OCI-LY1 (cell line): ENCODE measurements around the gene EML1.

ENCODE experiments used
- EZH2 ChIP-seq: fragments of 200-600 bp; sonication (generic), shearing (Covaris generic); IDR thresholded peaks from 2 replicates; pipeline ENCODE4 v1.8.0; 2017; ENCODE audit warnings: borderline replicate concordance, mixed run types, mild to moderate bottlenecking, antibody characterized with exemption, low read length, moderate library complexity, mixed read lengths
- TF ChIP-seq, protein P1 (sequence below): fragments of 200-600 bp; sonication (generic), shearing (Covaris generic); IDR thresholded peaks from 2 replicates; pipeline ENCODE4 v1.5.1; 2017; ENCODE audit warnings: mild to moderate bottlenecking, antibody characterized with exemption, low read length, moderate library complexity, mixed read lengths

- TF ChIP-seq, protein P1, sequence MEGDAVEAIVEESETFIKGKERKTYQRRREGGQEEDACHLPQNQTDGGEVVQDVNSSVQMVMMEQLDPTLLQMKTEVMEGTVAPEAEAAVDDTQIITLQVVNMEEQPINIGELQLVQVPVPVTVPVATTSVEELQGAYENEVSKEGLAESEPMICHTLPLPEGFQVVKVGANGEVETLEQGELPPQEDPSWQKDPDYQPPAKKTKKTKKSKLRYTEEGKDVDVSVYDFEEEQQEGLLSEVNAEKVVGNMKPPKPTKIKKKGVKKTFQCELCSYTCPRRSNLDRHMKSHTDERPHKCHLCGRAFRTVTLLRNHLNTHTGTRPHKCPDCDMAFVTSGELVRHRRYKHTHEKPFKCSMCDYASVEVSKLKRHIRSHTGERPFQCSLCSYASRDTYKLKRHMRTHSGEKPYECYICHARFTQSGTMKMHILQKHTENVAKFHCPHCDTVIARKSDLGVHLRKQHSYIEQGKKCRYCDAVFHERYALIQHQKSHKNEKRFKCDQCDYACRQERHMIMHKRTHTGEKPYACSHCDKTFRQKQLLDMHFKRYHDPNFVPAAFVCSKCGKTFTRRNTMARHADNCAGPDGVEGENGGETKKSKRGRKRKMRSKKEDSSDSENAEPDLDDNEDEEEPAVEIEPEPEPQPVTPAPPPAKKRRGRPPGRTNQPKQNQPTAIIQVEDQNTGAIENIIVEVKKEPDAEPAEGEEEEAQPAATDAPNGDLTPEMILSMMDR: peak; percentile 92
- TF ChIP-seq EZH2: no peak
Observed at GRCh38 chr14:99946652-99947489, 153.7 kb downstream of the EML1 start.
